ENCODE measurements around the gene RPA3. TPM values are rescaled to one million over a fixed set of nuclear protein-coding genes. Genes with fewer than 3 reads are reported as not detected.

RPA3 gene
- total RNA-seq, 8 experiments from 2014 or later: 17.2 to 49.7 (median 30.8) TPM

DNA sequence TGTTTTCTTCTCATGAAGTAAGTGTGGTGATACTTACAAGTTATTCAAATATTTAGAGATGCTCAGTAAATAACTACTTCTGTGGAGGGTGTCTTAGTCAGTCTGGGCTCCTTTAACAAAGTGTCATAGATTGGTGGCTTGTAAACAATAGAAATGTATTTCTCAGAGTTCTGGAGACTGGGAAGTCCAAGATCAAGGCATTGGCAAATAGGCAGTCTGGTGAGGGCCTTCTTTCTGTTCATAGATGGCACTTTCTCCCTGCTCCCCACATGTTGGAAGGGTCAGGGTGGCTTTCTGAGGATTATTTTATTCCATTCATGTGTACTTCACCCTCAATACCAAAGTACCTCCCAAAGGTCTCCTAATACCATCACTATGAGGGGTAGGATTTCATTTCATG is 18.4 kb downstream of the RPA3 start:
- Histone ChIP-seq H3K27ac (no peak overlapping the region), H3K4me3 (no peak overlapping the region), H3K4me1 (replicated peaks in 1 of 2) (peaks cover 14 to 15% of the 10 kb centered on the region in 2 donors)
- ATAC-seq (replicated peaks in 6 of 8): no peak
- in situ Hi-C loops (cut with MboI; ENCODE audit: low pct_unique_long_range_greater_than_20kb in 2 of 9, low sequenced_read_pairs in 9 of 9, unreplicated experiment in 9 of 9): loop anchor here in 1 of 9 experiments (25.0 kb wide), 1 partner anchor 512 kb away; no protein-coding TSS in a partner anchor

DNA sequence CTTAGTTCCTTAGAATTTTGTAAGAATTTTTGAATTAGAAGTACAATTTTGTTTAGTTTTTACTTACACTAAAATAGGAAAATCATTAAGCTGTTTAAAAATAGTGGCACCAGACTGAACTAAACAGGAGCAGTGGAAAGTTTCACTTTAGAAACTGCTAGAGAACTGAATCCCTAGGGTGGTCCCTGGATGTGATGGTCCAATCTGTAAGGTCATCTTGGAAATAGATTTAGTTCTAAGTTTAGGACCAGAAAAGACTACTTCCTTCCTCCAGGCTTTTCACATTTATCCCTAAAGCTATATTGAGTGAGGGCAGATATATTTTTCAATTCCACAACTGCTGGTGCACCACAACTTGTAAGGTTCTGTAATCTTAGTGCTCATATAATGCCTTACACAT is 19.0 kb downstream of the RPA3 start:
- in situ Hi-C loops (cut with MboI; ENCODE audit: low pct_unique_long_range_greater_than_20kb in 2 of 9, low sequenced_read_pairs in 9 of 9, unreplicated experiment in 9 of 9): loop anchor here in 1 of 9 experiments (25.0 kb wide), 1 partner anchor 513 kb away; no protein-coding TSS in a partner anchor
- H3K4me3 ChIP-seq: no peak overlapping the region
- no peak for ATAC-seq (replicated peaks in 6 of 8)
- H3K4me1 ChIP-seq (replicated peaks in 1 of 2): peaks cover 14 to 15% of the 10 kb centered on the region in 2 donors
- no peak overlapping the region for H3K27ac ChIP-seq

DNA sequence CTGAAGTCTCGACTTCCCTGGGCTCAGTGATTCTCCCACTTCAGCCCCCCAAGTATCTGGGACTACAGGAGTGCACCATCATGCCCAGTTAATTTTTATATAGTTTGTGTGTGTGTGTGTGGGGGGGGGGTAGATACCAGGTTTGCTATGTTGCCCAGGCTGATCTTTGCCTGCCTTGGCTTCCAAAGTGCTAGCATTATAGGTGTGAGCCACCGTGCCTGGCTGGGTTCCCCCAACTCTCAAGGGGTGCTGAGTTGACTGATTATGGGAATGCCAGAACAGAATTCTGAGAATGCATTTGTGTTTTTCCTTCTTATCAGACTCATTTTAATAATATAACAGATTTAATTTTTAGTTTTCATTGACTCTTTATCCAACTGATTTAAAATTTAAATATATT is 19.5 kb downstream of the RPA3 start:
- H3K4me3 ChIP-seq: no peak overlapping the region
- 90 to 100% (median 100%) methylated on average over 1 to 2 of the region's 2 CpGs; no CpG with 5 or more reads in 5 of the 10 experiments for WGBS, 10 experiments
- H3K27ac ChIP-seq: no peak overlapping the region
- no peak for ATAC-seq (replicated peaks in 6 of 8)
- in situ Hi-C loops (cut with MboI; ENCODE audit: low pct_unique_long_range_greater_than_20kb in 2 of 9, low sequenced_read_pairs in 9 of 9, unreplicated experiment in 9 of 9): loop anchor here in 1 of 9 experiments (25.0 kb wide), 1 partner anchor 513 kb away; no protein-coding TSS in a partner anchor
- H3K4me1 ChIP-seq (replicated peaks in 1 of 2): peaks cover 14 to 15% of the 10 kb centered on the region in 2 donors

DNA sequence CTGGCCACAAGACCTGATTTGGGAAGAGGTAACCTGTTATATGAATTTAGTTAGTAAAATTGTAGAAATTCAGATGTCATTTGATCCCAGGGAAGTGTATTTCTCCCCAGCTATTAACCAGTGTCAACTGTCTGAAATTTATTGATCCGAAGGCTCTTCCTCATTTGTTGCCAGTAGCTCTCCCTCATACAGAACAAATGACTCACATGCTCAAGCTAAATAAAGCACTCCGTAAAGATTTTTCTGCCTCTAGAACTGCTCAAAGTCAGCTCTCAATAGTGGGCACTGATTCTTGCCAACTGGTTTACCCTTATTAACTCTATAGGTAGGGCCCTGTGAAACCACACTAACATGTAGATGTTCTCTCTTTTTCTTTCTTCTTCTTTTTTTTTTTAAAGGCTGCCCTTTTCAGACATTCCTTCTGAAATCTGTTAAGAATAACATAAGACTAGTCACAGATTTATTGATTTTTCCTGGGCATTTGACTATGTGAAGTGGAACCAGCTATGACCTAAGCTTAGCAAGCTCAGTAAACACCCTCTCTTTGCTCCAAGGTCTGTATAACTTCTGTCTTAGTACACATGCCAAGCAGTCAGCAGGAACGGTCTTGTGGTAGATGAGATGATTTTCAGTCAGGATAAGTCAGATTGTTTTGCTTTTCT is 21.8 kb downstream of the RPA3 start:
- 0 to 83% (median 61%) methylated on average over 1 to 3 of the region's 3 CpGs for WGBS, 10 experiments

DNA sequence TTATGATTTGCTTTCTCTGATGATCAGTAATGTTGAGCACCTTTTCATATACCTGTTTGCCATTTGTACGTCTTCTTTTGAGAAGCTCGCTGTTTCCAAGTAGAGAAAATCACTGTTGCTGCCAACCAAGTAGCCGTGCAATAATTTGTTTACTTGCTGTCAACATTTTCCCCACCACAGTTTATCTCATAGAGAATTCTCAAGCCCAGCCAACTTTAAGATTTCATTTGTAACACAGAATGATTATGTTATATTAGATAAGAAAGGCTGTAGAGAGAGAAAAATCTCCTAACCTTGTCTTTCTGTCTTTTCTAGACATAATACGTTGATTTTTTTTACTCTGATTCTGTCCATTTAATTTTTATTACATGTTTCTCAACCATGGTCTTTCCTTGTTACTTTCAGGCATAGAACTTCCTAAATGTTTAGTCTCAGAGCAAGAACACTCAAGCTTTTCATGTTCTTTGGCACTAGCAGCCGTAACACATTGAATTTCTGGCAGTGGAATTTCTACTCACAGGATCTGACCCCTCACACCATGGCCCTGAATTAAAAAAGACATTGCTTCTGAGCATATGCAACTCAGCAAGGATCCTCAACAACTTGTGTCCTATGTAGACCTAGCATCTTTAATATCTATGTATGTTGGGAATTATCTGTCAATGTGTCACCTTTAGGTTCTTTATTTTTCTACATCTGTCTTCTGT is 23.1 kb downstream of the RPA3 start:
- no peak overlapping the region for H3K4me3 ChIP-seq
- peaks cover 8 to 14% of the 10 kb centered on the region in 2 donors for H3K4me1 ChIP-seq (replicated peaks in 1 of 2)
- 67 to 100% (median 86%) methylated on average over 1 to 5 of the region's 5 CpGs for WGBS, 10 experiments
- in situ Hi-C loops (cut with MboI; ENCODE audit: low pct_unique_long_range_greater_than_20kb in 2 of 9, low sequenced_read_pairs in 9 of 9, unreplicated experiment in 9 of 9): loop anchor here in 1 of 9 experiments (25.0 kb wide), 1 partner anchor 517 kb away; no protein-coding TSS in a partner anchor
- no peak for ATAC-seq (replicated peaks in 6 of 8)
- no peak overlapping the region for H3K27ac ChIP-seq

More for the DNA sequence above, 21.8 kb downstream of the RPA3 start:
- Histone ChIP-seq H3K27ac (peak overlapping the region in 1 of 2 donors; percentile 9), H3K4me1 (replicated peaks in 1 of 2) (peaks cover 10 to 14% of the 10 kb centered on the region in 2 donors), H3K4me3 (no peak overlapping the region)
- ATAC-seq (replicated peaks in 6 of 8): peak in 7 of 8 experiments; percentile 53 to 93 (median 89)
- in situ Hi-C loops (cut with MboI; ENCODE audit: low pct_unique_long_range_greater_than_20kb in 2 of 9, low sequenced_read_pairs in 9 of 9, unreplicated experiment in 9 of 9): loop anchor here in 1 of 9 experiments (25.0 kb wide), 1 partner anchor 516 kb away; no protein-coding TSS in a partner anchor

DNA sequence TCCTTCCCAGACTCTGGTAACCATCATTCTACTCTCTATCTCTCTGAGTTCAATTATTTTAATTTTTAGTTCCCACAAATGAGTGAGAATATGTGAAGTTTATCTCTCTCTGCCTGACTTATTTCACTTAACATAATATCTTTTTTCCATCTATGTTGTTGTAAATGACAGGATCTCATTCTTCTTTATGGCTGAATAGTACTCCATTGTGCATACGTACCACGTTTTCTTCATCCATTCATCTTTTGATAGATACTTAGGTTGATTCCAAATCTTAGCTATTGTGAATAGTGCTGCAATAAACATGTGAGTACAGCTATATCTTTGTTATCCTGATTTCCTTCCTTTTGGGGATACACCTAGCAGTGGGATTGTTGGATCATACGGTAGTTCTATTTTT is 23.9 kb downstream of the RPA3 start:
- in situ Hi-C loops (cut with MboI; ENCODE audit: low pct_unique_long_range_greater_than_20kb in 2 of 9, low sequenced_read_pairs in 9 of 9, unreplicated experiment in 9 of 9): loop anchor here in 1 of 9 experiments (25.0 kb wide), 1 partner anchor 518 kb away; no protein-coding TSS in a partner anchor
- Histone ChIP-seq H3K4me1 (replicated peaks in 1 of 2) (peaks cover 8 to 14% of the 10 kb centered on the region in 2 donors), H3K27ac (no peak overlapping the region), H3K4me3 (no peak overlapping the region)
- 81 to 100% (median 94%) methylated on average over 2 to 3 of the region's 3 CpGs; no CpG with 5 or more reads in 2 of the 10 experiments for WGBS, 10 experiments
- ATAC-seq (replicated peaks in 6 of 8): no peak

DNA sequence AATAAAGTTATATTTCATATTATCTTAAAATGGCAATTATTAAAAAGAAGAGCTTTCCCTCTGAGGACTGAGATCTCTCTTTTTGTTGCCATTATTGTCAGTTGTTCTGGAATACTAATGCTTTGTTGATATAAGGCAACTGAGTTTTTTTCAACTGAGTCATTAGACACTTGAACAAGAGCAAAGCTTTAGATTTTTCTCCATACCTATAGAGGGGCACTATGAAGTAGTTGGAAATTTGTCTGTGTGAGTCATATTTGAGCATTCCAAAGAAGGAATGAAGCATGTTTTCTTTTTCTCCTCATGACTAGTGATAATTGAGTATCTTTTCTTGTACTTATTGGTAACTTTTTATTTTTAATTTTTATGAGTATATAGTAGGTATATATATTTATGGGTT is 24.5 kb downstream of the RPA3 start:
- no peak overlapping the region for H3K27ac ChIP-seq
- in situ Hi-C loops (cut with MboI; ENCODE audit: low pct_unique_long_range_greater_than_20kb in 2 of 9, low sequenced_read_pairs in 9 of 9, unreplicated experiment in 9 of 9): loop anchor here in 1 of 9 experiments (25.0 kb wide), 1 partner anchor 518 kb away; no protein-coding TSS in a partner anchor
- H3K4me3 ChIP-seq: no peak overlapping the region
- ATAC-seq (replicated peaks in 6 of 8): no peak
- H3K4me1 ChIP-seq (replicated peaks in 1 of 2): peaks cover 8 to 14% of the 10 kb centered on the region in 2 donors

DNA sequence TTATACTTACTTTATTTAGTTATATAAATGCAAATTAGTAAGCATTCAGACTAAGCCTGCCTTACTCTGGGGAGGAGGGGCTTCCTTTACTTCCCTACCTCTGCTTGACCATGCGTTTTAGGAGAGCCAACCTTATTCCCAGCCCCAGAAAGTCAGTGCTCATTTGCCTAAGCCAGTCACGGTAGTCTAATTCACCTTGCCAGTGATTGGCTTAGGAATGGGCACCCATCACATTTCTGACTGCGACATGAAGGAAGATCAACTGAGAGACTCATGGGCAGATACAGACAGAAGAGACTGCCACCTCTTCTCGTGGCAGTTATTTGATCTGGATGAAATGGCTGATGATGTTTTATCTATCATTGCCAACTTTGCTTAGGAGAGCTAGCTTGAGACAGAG is 29.5 kb downstream of the RPA3 start:
- Histone ChIP-seq H3K27ac (no peak overlapping the region), H3K4me3 (no peak overlapping the region), H3K4me1 (replicated peaks in 1 of 2) (no peaks in the 10 kb centered on the region)
- in situ Hi-C loops (cut with MboI; ENCODE audit: low pct_unique_long_range_greater_than_20kb in 2 of 9, low sequenced_read_pairs in 9 of 9, unreplicated experiment in 9 of 9): loop anchor here in 1 of 9 experiments (25.0 kb wide), 1 partner anchor 523 kb away; no protein-coding TSS in a partner anchor
- no peak for ATAC-seq (replicated peaks in 6 of 8)
- WGBS, 10 experiments: 38 to 100% (median 90%) methylated on average over 1 to 4 of the region's 4 CpGs

DNA sequence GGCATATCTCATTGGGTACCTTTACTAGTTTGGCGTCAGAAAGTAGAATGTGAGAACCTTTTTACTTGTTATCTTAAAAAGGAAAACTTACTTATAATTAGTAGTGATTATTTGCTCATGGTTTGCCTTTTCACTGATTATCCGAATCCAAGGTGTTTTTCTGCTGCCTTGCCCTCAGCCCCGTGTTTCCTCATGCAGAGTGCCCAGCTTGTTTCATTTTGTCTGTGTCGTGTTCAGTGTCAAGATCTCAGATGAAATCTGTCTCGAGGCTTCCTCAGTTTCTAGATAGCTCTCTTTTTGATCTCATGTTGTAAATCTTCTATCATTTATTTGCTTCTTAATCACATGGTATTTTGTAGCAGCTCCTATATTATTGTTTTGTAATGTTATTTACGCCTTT is 30.1 kb downstream of the RPA3 start:
- no peaks in the 10 kb centered on the region for H3K4me1 ChIP-seq (replicated peaks in 1 of 2)
- no peak for ATAC-seq (replicated peaks in 6 of 8)
- H3K4me3 ChIP-seq: no peak overlapping the region
- in situ Hi-C loops (cut with MboI; ENCODE audit: low pct_unique_long_range_greater_than_20kb in 2 of 9, low sequenced_read_pairs in 9 of 9, unreplicated experiment in 9 of 9): loop anchor here in 1 of 9 experiments (25.0 kb wide), 1 partner anchor 524 kb away; no protein-coding TSS in a partner anchor
- 40 to 100% (median 87%) methylated on average over 2 to 6 of the region's 6 CpGs for WGBS, 10 experiments
- no peak overlapping the region for H3K27ac ChIP-seq

DNA sequence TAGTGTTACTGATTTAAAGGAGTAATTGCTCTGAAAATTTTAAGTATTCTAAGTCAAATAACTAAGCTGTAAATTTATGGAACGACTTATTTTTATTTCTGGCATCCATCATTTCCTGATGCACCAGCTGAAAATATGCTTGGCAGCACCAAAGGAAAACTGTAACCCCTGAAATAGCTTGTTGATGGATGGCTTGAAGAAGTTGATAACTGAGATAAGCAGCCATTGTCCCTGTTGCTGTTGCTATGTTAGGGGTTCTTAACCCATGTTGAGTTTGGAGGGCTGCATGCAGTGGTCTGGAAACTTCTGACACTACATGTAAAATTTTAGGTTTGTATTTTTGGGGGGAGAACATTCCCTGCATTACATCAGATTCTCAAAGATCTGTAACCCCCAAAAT is 30.6 kb downstream of the RPA3 start:
- Histone ChIP-seq H3K27ac (no peak overlapping the region), H3K4me3 (no peak overlapping the region), H3K4me1 (replicated peaks in 1 of 2) (no peaks in the 10 kb centered on the region)
- WGBS, 10 experiments: 33 to 100% (median 83%) methylated on average over 1 of the region's 1 CpG; no CpG with 5 or more reads in 3 of the 10 experiments
- ATAC-seq (replicated peaks in 6 of 8): no peak
- in situ Hi-C loops (cut with MboI; ENCODE audit: low pct_unique_long_range_greater_than_20kb in 2 of 9, low sequenced_read_pairs in 9 of 9, unreplicated experiment in 9 of 9): loop anchor here in 1 of 9 experiments (25.0 kb wide), 1 partner anchor 525 kb away; no protein-coding TSS in a partner anchor

DNA sequence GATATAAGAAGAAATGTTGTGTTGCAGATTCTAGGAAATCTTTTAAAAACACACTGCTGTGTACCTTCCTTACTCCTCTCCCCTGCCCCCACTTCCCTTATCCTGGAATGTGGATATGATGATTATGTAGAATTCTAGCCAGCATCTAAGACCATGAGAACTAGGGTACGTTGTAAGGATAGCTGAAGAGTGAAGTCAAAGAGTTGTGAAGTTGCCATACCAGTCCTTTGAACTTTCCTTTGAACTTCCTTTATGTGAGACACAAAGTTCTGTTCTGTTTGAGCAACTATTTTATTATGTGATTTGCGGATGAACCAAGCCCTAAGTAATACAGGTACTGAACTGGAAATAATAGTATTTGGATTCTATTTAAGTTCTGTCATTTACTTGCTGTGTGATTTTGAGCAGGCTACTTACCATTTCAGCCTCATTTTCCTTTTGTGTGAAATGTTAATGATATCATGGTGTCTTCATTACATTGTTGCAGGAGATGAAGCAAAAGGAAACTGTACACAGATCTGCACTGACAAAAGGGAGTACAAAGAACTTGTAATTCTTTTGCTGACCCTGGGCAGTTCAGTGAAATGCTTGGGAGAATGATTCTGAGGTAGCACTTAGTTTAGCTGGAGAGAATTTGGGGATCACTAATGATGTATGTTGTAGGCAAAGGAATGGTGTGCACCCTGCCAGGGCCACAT is 31.4 kb downstream of the RPA3 start:
- WGBS, 10 experiments: 10 to 100% (median 52%) methylated on average over 1 to 2 of the region's 2 CpGs; no CpG with 5 or more reads in 1 of the 10 experiments
- no peak overlapping the region for H3K4me3 ChIP-seq
- in situ Hi-C loops (cut with MboI; ENCODE audit: low pct_unique_long_range_greater_than_20kb in 2 of 9, low sequenced_read_pairs in 9 of 9, unreplicated experiment in 9 of 9): loop anchor here in 1 of 9 experiments (25.0 kb wide), 1 partner anchor 525 kb away; no protein-coding TSS in a partner anchor
- H3K4me1 ChIP-seq (replicated peaks in 1 of 2): no peaks in the 10 kb centered on the region
- H3K27ac ChIP-seq: no peak overlapping the region
- peak in 5 of 8 experiments; percentile 21 to 59 (median 35) for ATAC-seq (replicated peaks in 6 of 8)

DNA sequence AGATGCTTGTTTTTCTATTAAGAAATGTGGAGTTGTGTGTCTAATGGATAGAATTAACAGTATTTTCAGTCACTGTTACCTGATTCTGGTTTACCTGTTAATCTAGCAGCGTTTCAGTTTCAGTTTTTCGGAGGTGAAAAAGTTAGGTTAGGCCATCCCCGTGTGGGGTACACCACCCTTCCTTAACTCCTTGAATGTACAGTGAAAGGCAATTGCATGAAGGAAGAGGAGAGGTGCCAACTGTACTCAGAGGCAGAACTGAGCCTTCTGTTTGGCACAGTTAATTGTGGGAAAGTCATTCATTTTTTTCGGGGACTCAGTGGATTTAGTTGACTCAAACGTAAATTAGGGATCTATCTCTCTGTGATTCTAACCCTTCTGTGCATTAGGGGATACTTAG is 35.5 kb downstream of the RPA3 start:
- H3K4me1 ChIP-seq (replicated peaks in 1 of 2): no peaks in the 10 kb centered on the region
- no peak overlapping the region for H3K27ac ChIP-seq
- H3K4me3 ChIP-seq: no peak overlapping the region
- no peak for ATAC-seq (replicated peaks in 6 of 8)
- in situ Hi-C loops (cut with MboI; ENCODE audit: low pct_unique_long_range_greater_than_20kb in 2 of 9, low sequenced_read_pairs in 9 of 9, unreplicated experiment in 9 of 9): loop anchor here in 1 of 9 experiments (25.0 kb wide), 1 partner anchor 529 kb away; no protein-coding TSS in a partner anchor
- WGBS, 10 experiments: 77 to 100% (median 86%) methylated on average over 1 to 5 of the region's 5 CpGs
